Measurements from ENCODE around the gene NEK6.

DNA sequence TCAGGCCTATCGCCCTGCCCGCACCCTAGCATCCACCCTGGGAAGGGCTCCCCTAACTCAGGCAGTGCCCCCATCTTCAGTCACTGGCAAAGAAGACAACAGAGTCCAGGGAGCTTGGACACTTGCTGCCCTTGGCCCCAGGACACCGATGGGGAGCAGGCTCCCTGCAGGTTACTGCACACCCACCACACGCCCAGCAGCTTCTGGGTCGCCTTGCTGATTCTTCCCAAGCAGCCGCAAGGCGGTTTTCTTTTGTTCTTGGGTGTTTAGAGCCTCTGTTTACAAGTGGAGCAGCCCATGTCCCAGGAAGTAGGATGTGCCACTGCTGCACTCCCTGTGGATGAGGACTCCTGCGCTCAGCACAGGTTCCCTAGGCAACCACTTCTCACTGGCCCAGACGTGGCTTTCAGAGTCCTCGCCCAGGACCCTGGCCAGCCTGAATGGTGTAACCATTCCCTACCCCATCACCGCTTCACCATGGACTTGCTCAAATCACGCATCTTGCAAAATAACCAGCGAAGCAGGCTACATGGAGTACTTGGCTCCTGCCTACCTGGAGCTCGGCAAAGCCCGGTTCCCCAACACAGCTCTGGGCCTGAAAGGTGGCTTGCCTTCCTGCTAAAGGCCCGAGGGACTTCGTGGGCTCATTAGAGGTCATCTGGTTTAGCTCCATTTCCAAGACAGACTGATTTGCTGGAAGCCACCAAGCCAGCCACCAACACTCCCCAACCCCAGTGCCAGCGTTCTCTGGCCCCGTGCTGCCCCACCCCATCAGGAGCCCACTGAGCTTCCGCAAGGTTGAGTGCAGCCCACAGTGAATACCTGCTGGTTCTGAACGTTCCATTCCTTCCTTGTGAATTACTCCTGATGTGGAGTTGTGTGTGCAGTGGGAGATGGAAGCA lies 97.5 kb downstream of the NEK6 start:
- no peak for TF ChIP-seq CTCF (IDR thresholded peaks at IDR 0.05)
- TF ChIP-seq POLR2A (IDR thresholded peaks at IDR 0.05): no peak

All from testis (tissue), 2 donors.